NCI-H2171 (cell line): ENCODE data around the gene SUV39H2.
"Not testable (repeated sequence)": the region's sequence is repeated elsewhere in the genome, so short reads cannot be mapped to it uniquely, and the experiment has no call there.

Experiments used
- DNase-seq: peaks from one replicate; lab custom pipeline; 2025; lab: John Stamatoyannopoulos, UW

SUV39H2 gene

GRCh38 chr10:14936584-14936983, 57.9 kb downstream of the SUV39H2 start:
- DNase-seq, result no peak

- not testable (repeated sequence) for DNase-seq
These were observed 60.3 kb downstream of the SUV39H2 start for GRCh38 chr10:14938971-14939370.

DNA sequence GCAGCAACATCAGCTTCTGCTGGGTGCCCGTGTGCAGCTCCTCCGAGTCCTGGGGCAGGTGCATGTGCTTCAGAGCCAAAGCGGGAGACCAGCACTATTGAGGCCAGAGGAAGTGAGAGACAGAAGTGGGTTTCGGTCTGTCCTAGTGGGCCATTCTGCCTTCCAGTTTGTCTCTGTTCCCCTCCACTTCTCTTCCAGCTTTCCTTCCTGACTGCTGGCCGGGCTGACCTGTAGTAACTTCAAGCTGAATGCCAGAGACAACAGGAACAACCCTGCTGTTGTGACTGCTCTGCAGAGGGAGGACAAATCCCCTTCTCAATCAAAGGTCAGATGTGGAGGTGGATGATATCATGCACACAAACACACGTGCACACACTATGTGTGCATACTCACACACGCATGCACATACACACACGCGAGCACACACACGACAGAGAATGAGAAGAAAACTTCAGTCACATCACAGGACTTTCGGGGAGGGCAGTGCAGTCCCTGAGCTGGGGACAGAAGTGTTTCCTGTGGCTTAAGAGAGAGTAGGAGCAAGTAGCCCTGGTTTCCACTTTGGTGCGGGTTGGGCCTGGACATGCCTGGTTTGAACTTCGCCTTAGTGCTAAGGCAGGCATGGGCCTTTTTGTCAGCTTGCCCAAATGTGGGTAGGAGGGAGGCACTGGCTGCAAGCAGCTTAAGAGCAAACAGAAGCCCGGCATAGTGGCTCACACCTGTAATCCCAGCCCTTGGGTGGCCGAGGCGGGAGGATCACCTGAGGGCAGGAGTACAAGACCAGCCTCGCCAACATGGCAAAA, 63.7 kb downstream of the SUV39H2 start:
- DNase-seq, result not testable (repeated sequence)

DNA sequence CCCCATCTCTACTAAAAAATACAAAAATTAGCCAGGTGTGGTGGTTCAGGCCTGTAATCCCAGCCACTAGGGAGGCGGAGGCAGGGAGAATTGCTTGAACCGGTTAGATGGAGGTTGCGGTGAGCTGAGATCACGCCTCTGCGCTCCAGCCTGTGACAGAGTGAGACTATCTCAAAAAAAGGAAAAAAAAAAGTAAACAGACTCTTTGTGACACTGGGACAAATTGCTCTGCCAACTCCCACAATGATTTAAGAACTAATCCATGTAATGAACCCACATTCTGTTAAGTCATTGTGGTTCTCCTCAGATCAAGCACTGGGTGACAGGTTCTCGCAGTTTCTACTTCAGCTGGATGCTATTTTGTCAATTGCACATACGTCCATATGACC, 64.3 kb downstream of the SUV39H2 start:
- DNase-seq, result not testable (repeated sequence)

GRCh38 chr10:14945108-14945507, 66.4 kb downstream of the SUV39H2 start:
- DNase-seq, result no peak

- no peak for DNase-seq
These were observed 68.6 kb downstream of the SUV39H2 start for GRCh38 chr10:14947268-14947667.

DNA sequence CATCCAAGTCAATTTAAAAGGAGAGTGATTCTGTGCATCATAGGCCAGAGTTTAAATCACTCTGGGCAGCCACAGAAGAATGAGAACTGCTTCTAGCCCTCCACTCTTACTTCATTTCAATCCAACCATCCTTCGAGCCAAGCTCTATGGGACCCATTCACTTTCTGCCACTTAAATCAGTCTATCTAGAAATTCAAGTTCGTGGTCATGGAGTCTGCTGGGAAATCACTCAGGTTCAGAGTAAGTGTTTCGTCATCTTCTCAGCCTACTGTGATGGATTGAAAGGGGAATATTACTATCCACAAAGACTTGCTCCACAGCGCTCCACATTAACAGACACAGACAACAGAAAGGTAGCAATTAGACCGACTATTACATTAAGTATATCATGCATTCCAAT, 70.6 kb downstream of the SUV39H2 start:
- no peak for DNase-seq

- no peak for DNase-seq
These were observed 74.3 kb downstream of the SUV39H2 start for GRCh38 chr10:14952851-14953423.

DNA sequence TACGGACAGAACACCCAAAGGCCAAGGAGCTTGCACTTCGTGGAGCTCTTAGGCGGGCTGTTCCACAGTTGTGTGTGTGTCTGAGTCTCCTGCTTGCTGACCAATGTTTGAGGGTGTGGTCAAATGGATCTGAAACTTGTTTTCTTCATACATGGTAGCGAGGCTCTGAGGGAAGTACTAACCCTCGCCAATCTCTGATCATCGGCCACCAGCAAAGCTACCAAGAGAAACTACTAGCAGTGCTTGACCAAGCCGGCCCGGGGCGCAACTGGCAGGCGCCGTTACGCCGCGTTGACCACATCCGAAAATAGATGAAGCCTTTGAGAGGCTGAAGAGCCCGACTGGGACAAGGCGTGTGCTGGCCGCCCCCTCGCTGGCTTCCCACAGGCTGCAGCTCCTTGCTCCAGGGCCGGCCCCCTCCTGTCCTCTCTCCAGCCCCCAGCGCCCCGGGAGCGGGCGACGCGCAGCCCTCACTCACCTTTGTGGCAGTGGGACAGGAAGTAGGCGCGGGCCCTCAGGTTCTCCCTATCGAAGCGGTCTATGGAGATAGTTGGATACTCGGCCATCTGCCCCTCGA, 74.8 kb downstream of the SUV39H2 start:
- no peak for DNase-seq
